ENCODE data around the gene PTPN20. TPM values are rescaled to one million over a fixed set of nuclear protein-coding genes. Genes with fewer than 3 reads are reported as not detected.
"Not testable (repeated sequence)": the region's sequence is repeated elsewhere in the genome, so short reads cannot be mapped to it uniquely, and the experiment has no call there.

The PTPN20 gene
- total RNA-seq, 1 experiment from 2014 or later: 9.5 TPM

- H3K4me1 ChIP-seq (ENCODE audit: control insufficient read depth, insufficient read depth, low read length); in situ Hi-C loops (cut with HindIII; ENCODE audit: low pct_unique_long_range_greater_than_20kb, low sequenced_read_pairs); BruUV-seq (replicated peaks); H3K4me3 ChIP-seq (ENCODE audit: low read depth in 2 of 2, low read length in 2 of 2); H3K9me3 ChIP-seq (ENCODE audit: control insufficient read depth, insufficient read depth, low read depth, low read length); H3K27me3 ChIP-seq (ENCODE audit: control insufficient read depth, insufficient read depth, low read length); intact Hi-C loops (cut with micrococcal nuclease; ENCODE audit: unreplicated experiment); H3K27ac ChIP-seq (ENCODE audit: low read length); CTCF ChIA-PET; DNase-seq (ENCODE audit: low read depth, low spot score); H3K36me3 ChIP-seq (ENCODE audit: control insufficient read depth, insufficient read depth, low read length); POLR2A ChIA-PET: not testable (repeated sequence)
- peak; percentile 63 for ATAC-seq
These were observed 20.2 kb upstream of the PTPN20 start for GRCh38 chr10:46890813-46891611.

GRCh38 chr10:46896762-46897692 is 14.2 kb upstream of the PTPN20 start:
- BruUV-seq (replicated peaks); H3K27me3 ChIP-seq (ENCODE audit: control insufficient read depth, insufficient read depth, low read length); H3K36me3 ChIP-seq (ENCODE audit: control insufficient read depth, insufficient read depth, low read length); H3K4me3 ChIP-seq (ENCODE audit: low read depth in 2 of 2, low read length in 2 of 2); intact Hi-C loops (cut with micrococcal nuclease; ENCODE audit: unreplicated experiment); DNase-seq (ENCODE audit: low read depth, low spot score); H3K27ac ChIP-seq (ENCODE audit: low read length); CTCF ChIA-PET; POLR2A ChIA-PET; in situ Hi-C loops (cut with HindIII; ENCODE audit: low pct_unique_long_range_greater_than_20kb, low sequenced_read_pairs); ATAC-seq; H3K4me1 ChIP-seq (ENCODE audit: control insufficient read depth, insufficient read depth, low read length); H3K9me3 ChIP-seq (ENCODE audit: control insufficient read depth, insufficient read depth, low read depth, low read length): not testable (repeated sequence)

- in situ Hi-C loops (cut with HindIII; ENCODE audit: low pct_unique_long_range_greater_than_20kb, low sequenced_read_pairs); H3K27ac ChIP-seq (ENCODE audit: low read length); BruUV-seq (replicated peaks); intact Hi-C loops (cut with micrococcal nuclease; ENCODE audit: unreplicated experiment); CTCF ChIA-PET; H3K4me1 ChIP-seq (ENCODE audit: control insufficient read depth, insufficient read depth, low read length); POLR2A ChIA-PET; H3K9me3 ChIP-seq (ENCODE audit: control insufficient read depth, insufficient read depth, low read depth, low read length); ATAC-seq; H3K27me3 ChIP-seq (ENCODE audit: control insufficient read depth, insufficient read depth, low read length); H3K36me3 ChIP-seq (ENCODE audit: control insufficient read depth, insufficient read depth, low read length); DNase-seq (ENCODE audit: low read depth, low spot score); H3K4me3 ChIP-seq (ENCODE audit: low read depth in 2 of 2, low read length in 2 of 2): not testable (repeated sequence)
These were observed 10.0 kb upstream of the PTPN20 start for GRCh38 chr10:46901247-46901646.

GRCh38 chr10:46903874-46904273 is 7.4 kb upstream of the PTPN20 start:
- H3K4me3 ChIP-seq (ENCODE audit: low read depth in 2 of 2, low read length in 2 of 2); BruUV-seq (replicated peaks); H3K9me3 ChIP-seq (ENCODE audit: control insufficient read depth, insufficient read depth, low read depth, low read length); CTCF ChIA-PET; ATAC-seq; POLR2A ChIA-PET; DNase-seq (ENCODE audit: low read depth, low spot score); in situ Hi-C loops (cut with HindIII; ENCODE audit: low pct_unique_long_range_greater_than_20kb, low sequenced_read_pairs); H3K27me3 ChIP-seq (ENCODE audit: control insufficient read depth, insufficient read depth, low read length); intact Hi-C loops (cut with micrococcal nuclease; ENCODE audit: unreplicated experiment); H3K36me3 ChIP-seq (ENCODE audit: control insufficient read depth, insufficient read depth, low read length); H3K4me1 ChIP-seq (ENCODE audit: control insufficient read depth, insufficient read depth, low read length); H3K27ac ChIP-seq (ENCODE audit: low read length): not testable (repeated sequence)

GRCh38 chr10:46906359-46906758 is 4.9 kb upstream of the PTPN20 start:
- CTCF ChIA-PET; BruUV-seq (replicated peaks); H3K36me3 ChIP-seq (ENCODE audit: control insufficient read depth, insufficient read depth, low read length); intact Hi-C loops (cut with micrococcal nuclease; ENCODE audit: unreplicated experiment); ATAC-seq; H3K27me3 ChIP-seq (ENCODE audit: control insufficient read depth, insufficient read depth, low read length); H3K4me3 ChIP-seq (ENCODE audit: low read depth in 2 of 2, low read length in 2 of 2); H3K9me3 ChIP-seq (ENCODE audit: control insufficient read depth, insufficient read depth, low read depth, low read length); H3K4me1 ChIP-seq (ENCODE audit: control insufficient read depth, insufficient read depth, low read length); H3K27ac ChIP-seq (ENCODE audit: low read length); in situ Hi-C loops (cut with HindIII; ENCODE audit: low pct_unique_long_range_greater_than_20kb, low sequenced_read_pairs); POLR2A ChIA-PET; DNase-seq (ENCODE audit: low read depth, low spot score): not testable (repeated sequence)

GRCh38 chr10:46907185-46908117 is 3.8 kb upstream of the PTPN20 start:
- BruUV-seq (replicated peaks); H3K4me1 ChIP-seq (ENCODE audit: control insufficient read depth, insufficient read depth, low read length); in situ Hi-C loops (cut with HindIII; ENCODE audit: low pct_unique_long_range_greater_than_20kb, low sequenced_read_pairs); intact Hi-C loops (cut with micrococcal nuclease; ENCODE audit: unreplicated experiment); H3K9me3 ChIP-seq (ENCODE audit: control insufficient read depth, insufficient read depth, low read depth, low read length); CTCF ChIA-PET; DNase-seq (ENCODE audit: low read depth, low spot score); H3K27ac ChIP-seq (ENCODE audit: low read length); H3K36me3 ChIP-seq (ENCODE audit: control insufficient read depth, insufficient read depth, low read length); H3K27me3 ChIP-seq (ENCODE audit: control insufficient read depth, insufficient read depth, low read length); POLR2A ChIA-PET; H3K4me3 ChIP-seq (ENCODE audit: low read depth in 2 of 2, low read length in 2 of 2); ATAC-seq: not testable (repeated sequence)

GRCh38 chr10:46922498-46922897 is 11.3 kb downstream of the PTPN20 start:
- H3K27ac ChIP-seq (ENCODE audit: low read length); CTCF ChIA-PET; BruUV-seq (replicated peaks); H3K4me1 ChIP-seq (ENCODE audit: control insufficient read depth, insufficient read depth, low read length); DNase-seq (ENCODE audit: low read depth, low spot score); H3K4me3 ChIP-seq (ENCODE audit: low read depth in 2 of 2, low read length in 2 of 2); H3K36me3 ChIP-seq (ENCODE audit: control insufficient read depth, insufficient read depth, low read length); H3K9me3 ChIP-seq (ENCODE audit: control insufficient read depth, insufficient read depth, low read depth, low read length); POLR2A ChIA-PET; ATAC-seq; in situ Hi-C loops (cut with HindIII; ENCODE audit: low pct_unique_long_range_greater_than_20kb, low sequenced_read_pairs); H3K27me3 ChIP-seq (ENCODE audit: control insufficient read depth, insufficient read depth, low read length); intact Hi-C loops (cut with micrococcal nuclease; ENCODE audit: unreplicated experiment): not testable (repeated sequence)

Measured in Panc1 (cell line).